Measurements from ENCODE around the gene HOXB6.
A peak's percentile ranks its signal among the peaks of the same experiment; 100 is the strongest.

Gene HOXB6

GRCh38 chr17:48593840-48594537 lies 10.8 kb downstream of the HOXB6 start:
- peak; percentile 96 for DNase-seq

- no peak for DNase-seq
These were observed 11.5 kb downstream of the HOXB6 start, which contains the start of gene HOXB5 for GRCh38 chr17:48593126-48593829. TSS of gene HOXB5 (minus strand) at chr17:48593779. CDS start at chr17:48593682, 97 bp downstream.

GRCh38 chr17:48592577-48592976 lies 12.2 kb downstream of the HOXB6 start:
- no peak for DNase-seq

- no peak for DNase-seq
These were observed 12.7 kb downstream of the HOXB6 start for GRCh38 chr17:48592057-48592514.

GRCh38 chr17:48591255-48592056 lies 13.3 kb downstream of the HOXB6 start:
- no peak for DNase-seq

GRCh38 chr17:48590607-48591161 lies 14.1 kb downstream of the HOXB6 start:
- no peak for DNase-seq

GRCh38 chr17:48589831-48590606 lies 14.8 kb downstream of the HOXB6 start, which contains the start of gene HOXB3:
TSS of gene HOXB3 (minus strand) at chr17:48590241. CDS start at chr17:48552474, 37,767 bp downstream.
- no peak for DNase-seq

GRCh38 chr17:48589060-48589830 lies 15.5 kb downstream of the HOXB6 start:
- DNase-seq = no peak

GRCh38 chr17:48588528-48588927 lies 16.3 kb downstream of the HOXB6 start:
- DNase-seq = no peak

- no peak for DNase-seq
These were observed 16.7 kb downstream of the HOXB6 start for GRCh38 chr17:48588074-48588415.

- peak; percentile 93 for DNase-seq
These were observed 17.3 kb downstream of the HOXB6 start for GRCh38 chr17:48587276-48588073.

- no peak for DNase-seq
These were observed 18.2 kb downstream of the HOXB6 start for GRCh38 chr17:48586355-48587258.

- no peak for DNase-seq
These were observed 20.5 kb downstream of the HOXB6 start for GRCh38 chr17:48584223-48584741.

- no peak for DNase-seq
These were observed 21.0 kb downstream of the HOXB6 start for GRCh38 chr17:48583708-48584222.

GRCh38 chr17:48582750-48583069 lies 22.1 kb downstream of the HOXB6 start:
- no peak for DNase-seq

GRCh38 chr17:48579760-48580554 lies 24.8 kb downstream of the HOXB6 start:
- peak; percentile 72 for DNase-seq

- no peak for DNase-seq
These were observed 25.4 kb downstream of the HOXB6 start for GRCh38 chr17:48579471-48579759.
